Activated CD8-positive, alpha-beta memory T cell treated with anti-CD3 and anti-CD28 coated beads for 1 hour (primary cell): ENCODE results near the gene ZNF100.
"Not testable (repeated sequence)": the region's sequence is repeated elsewhere in the genome, so short reads cannot be mapped to it uniquely, and the experiment has no call there.

Source experiments
- DNase-seq, 2 donors: peaks; one replicate each; pipeline ENCODE4 v3.0.0-alpha.2; 2020; ENCODE audit warnings: low read depth in 1 of 2; ENCODE audit errors: extremely low read depth in 1 of 2

Gene ZNF100

DNA sequence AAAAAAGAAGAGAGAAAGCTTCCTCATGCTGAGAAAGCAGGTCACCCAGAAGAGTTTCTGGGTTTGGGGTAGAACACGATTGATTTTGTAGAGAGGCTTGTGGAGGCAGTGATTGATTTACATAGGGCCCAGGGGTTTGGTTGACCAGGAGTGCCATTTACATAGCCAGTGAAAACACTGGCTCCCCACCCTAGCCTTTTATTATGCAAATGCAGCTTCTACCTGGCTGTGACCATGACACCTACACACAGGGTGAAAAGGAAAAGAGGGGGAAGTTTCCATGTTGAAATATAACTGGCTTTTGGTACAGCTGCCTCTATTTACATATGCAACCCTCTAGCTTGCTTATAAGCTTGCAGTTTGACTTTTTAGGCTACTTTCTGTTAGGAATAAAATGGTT lies 62.0 kb downstream of the ZNF100 start:
- no peak for DNase-seq

DNA sequence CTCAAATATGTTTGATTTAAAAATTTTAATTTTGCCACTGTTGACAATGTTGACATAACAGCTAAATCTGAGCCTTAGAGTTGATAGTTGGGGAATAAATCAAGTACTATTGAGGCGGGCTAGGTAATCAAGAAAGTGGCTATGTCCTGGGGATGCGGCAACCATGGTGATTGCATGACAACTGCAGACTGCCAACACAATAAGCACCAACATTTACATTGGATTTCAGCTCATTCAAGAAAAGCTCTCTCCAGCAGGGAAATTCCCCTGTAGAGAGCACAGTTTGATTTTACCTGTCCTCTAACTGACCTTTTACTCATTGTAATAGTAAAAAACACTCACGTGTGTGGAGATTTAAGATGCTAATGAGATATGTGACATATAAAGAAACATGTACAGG lies 63.1 kb downstream of the ZNF100 start:
- DNase-seq: no peak

DNA sequence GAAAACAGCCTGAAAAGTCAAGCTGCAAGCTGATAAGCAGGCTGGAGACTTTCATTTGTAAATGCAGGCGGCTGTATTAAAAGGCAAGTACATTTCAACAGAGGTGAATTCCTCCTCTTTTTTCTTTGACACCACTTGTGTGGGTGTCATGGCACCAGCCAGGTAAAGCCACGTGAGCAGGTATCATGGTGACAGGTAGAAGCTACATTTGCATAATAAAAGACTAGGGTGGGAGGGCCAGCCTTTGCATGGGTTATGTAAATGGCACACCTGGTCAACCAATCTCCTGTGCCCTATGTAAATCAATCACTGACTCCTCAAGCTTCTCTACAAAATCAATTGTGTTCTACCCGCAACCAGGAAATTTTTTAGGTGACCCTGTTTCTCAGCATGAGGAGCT lies 68.2 kb downstream of the ZNF100 start:
- DNase-seq: no peak

DNA sequence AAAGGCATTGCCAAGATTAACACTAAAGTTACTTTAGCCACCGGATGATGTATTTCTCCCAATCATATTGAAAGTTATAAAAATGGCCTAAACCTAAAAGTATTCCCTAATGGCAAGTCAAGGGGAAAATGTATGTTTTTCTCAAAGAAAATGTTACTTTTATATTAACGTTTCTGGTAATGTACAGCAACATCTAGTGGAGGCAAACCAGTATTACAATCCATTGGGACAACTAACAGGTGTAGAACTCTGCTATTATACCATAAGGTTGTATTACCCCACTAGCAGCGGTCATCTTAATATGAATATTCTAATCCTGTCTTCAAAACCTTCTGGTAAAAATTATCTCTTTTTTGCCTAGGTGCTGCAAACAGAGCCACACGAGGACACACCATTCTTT lies 69.2 kb downstream of the ZNF100 start:
- no peak for DNase-seq

DNA sequence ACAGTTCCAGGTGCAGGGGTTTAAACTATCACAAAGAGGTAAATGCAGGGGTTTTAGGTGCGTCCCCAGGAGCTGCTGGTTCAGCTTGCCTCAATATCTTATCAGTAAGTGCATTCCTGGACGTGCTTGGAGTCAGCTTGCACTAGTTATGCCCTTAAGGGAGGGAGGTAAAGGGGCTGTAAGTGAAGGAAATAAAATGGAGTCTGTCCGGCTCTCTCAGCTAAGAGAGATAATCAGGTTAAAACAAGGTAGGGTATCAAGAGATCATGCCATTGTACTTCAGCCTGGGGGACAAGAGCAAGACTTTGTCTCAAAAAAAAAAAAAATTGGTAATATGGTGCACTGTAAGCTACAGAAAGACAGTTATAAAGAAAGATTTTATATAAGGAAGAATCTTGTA lies 69.7 kb downstream of the ZNF100 start:
- no peak for DNase-seq

DNA sequence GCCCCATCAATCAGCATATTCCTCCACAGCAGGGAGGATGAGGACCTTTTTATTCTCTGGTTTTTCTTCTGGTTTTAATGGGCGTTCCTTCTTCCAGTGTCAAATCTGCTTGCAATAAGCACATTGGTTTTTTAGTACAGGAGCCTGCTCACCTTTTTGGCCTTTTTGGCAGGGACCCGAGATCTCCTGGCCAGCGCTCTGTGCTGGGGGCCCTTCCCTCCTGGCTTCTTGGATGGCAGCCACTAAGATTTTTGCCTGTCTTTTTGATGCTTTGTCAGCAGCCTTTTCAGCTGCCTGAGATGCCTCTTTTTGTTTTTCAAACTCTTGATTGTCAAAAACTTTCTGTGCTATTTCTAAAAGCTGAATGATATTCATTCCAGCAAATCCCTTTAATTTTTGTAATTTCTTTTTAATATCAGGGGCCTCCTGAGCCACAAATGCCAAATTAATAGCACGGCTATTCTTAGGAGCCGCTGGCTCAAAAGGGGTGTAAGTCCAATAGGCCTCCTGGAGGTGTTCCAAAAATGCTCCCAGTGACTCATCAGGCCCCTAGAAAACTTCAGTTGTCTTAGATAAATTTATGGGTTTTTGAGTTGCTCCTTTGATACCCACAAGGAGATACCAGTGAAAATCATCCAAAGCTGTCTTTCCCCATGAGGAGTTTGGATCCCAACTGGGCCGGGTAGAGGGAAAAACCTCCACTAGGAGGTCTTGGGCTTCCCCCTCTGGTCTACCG lies 73.0 kb downstream of the ZNF100 start:
- no peak for DNase-seq

DNA sequence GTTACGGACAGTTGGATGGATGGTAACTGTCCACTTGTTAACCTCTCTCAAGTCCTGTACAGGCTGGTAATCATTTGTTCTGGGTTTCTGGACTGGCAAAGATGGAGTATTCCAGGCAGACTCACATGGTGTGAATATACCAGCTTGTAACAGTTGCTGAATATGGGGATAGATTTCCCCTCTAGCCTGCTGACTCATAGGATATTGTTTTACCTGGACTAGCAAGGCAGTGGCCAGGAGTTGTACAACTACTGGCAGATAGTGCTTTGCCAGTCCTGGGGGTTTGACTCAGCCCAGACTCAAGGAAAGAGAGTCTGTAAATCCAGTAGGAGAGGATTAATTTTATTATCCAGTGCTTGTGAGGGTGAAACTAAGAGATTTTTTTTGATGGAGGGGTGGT lies 74.0 kb downstream of the ZNF100 start:
- no peak for DNase-seq

DNA sequence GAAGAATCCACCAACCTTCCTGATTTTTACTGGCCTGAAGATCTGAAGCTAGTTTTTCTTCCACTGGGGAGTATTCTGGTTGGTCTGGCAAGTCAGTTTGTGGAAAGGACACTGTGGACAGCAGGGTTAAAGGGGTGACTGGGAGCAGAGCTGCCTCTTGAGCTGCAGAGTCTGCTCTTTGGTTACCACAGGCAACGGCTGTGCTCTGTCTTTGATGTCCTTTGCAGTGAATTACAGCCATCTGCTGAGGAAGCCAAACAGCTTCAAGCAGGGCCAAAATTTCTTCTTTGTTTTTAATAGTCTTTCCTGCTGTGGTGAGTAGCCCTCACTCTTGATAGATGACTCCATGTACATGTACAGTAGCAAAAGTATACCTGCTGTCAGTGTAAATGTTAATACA lies 75.7 kb downstream of the ZNF100 start:
- DNase-seq: no peak

DNA sequence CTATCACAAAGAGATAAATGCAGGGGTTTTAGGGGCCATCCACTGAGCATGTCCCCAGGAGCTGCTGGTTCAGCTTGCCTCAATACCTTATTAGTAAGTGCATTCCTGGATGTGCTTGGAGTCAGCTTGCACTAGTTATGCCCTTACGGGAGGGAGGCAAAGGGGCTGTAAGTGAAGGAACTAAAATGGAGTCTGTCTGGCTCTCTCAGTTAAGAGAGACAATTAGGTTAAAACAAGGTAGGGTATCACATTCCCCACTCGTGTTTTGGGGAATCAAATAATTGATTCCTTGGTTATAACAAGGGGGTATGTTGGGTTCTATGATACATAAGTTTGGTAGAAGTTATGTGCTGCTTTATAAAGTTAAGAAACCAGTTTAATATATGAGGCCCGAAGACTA lies 78.9 kb downstream of the ZNF100 start:
- no peak for DNase-seq

DNA sequence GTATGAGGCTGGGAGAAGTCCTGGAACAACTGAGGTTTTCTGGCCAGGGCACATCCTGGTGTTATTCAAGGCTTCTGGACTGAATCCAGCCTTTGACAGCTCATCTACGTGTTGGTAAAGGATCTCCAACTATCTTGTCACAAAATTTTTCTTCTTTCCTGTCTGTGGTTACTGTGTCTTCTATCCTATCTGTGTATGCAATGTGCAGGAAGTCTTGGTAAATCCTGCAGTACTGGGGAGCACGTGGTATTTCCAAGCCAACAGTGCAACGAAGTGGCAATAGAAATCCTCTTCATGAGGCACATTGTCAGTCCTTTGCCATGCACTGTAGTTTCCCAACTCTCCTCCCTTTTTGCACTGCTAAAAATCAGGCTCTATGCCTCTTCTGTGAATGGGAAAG lies 86.7 kb downstream of the ZNF100 start:
- no peak for DNase-seq

DNA sequence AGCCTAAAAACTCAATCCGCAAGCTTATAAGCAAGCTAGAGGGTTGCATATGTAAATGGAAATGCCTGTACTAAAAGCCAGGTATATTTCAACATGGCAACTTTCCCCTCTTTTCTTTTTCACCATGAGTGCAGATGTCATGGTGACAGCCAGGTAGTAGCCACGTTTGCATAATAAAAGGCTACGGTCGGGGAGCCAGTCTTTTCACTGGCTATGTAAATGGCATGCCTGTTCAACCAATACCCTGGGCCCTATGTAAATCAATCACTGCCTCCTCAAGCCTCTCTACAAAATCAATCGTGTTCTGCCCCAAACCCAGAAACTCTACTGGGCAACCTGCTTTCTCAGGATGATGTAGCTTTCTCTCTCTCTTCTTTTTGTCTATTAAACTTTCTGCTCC lies 87.4 kb downstream of the ZNF100 start:
- no peak for DNase-seq

DNA sequence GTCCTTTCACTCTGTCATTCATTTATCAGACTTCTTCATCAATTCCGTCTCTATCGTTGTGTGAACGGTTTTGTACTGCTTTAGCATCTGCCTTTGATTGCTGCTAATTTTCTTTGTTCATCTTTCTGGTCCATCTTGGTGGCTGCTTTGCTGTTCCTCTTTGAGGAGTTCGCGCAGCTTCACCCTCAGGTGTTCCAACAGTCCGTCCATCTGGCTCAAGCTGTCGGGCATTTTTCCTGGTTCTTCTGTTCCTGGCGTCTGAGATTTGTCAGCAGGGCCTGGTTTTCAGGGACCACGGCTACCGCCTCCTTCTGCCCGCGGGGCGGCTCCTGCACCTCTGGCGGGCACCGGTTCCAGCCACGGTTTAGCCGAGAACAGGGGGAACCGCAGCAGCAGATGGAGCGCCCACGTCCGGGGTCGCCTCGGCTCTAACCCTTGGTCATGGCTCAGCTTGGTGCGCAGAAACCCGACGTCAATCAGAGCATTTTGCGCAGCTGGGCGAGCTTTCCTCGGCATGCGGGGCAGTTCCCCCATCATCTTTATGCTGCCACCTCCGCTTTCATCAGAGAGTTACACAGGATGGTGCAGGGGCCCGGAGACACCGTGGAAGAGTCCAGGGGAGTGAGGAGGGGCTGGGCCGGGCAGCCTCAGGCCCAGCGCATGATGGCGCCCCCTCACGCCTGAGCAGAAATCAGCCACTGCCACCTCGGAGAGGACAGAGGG lies 89.5 kb downstream of the ZNF100 start:
- no peak for DNase-seq

DNA sequence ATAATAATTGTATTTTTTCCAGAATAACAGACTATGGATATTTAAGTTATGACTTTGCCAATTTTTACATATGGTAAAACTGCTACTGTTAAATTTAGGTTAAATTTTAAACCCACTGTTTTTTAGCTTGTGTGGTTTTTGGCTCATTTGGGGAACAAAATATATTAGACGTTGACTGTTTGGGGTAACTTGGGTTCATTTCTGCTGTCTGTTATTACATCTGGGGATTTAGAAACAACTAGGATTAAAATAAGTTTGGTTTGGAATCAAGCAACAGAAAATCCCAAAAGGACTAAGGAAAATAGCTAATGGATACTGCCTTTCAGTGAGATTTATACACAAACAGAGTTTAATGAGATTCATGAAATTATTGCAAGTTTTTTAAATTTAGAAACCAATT lies 92.9 kb downstream of the ZNF100 start:
- DNase-seq: no peak

DNA sequence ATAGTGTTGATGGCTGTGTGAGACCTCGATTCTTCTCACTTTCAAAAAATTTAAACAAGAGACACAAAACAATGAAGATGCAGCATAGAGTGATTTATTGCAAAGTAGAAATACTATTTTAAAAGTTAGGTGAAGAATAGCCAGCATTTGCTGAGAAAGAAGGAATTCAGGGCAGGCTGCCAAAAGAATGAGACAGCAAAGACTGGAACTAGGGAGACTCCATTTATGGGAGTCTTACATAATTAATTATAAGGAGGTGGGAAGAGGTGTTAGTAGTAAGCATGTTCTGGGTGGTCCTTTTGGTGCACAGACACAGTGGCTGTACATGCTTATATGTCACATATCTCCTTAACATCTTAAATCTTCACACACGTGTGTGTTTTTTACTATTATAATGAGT lies 93.9 kb downstream of the ZNF100 start:
- not testable (repeated sequence) for DNase-seq
